ENCODE measurements around the gene SEZ6L2. TPM values are rescaled to one million over a fixed set of nuclear protein-coding genes. Genes with fewer than 3 reads are reported as not detected.

SEZ6L2 gene
- total and polyA plus RNA-seq, 2 experiments from 2014 or later: 18.0 to 71.9 TPM

DNA sequence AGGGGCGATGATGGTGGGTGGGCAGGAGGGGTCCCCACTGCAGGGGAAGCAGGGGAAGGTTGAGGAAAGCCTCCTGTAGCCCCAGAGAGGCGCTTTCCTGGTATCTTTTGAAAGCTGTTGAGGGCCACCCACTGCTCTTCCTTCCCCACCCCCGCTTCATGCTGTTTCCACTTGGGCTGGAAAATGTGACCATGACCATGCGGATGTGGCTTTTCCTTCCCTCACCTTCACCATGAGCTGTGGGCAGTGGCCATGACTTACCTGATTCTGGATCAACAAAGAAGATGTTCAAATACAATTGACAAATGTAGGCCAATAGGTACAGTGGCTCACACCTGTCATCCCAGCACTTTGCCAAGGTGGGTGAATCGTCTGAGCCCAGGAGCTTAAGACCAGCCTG is 65.3 kb downstream of the SEZ6L2 start:
- no peaks in the 10 kb centered on the region; the same call in 2 of the 3 replicates for H3K4me1 Mint-ChIP-seq
- Histone ChIP-seq H3K9me2 (ENCODE audit: insufficient read depth) (no peaks in the 10 kb centered on the region), H3K27ac (ENCODE audit: low read depth) (no peak overlapping the region), H3K36me3 (ENCODE audit: insufficient read depth) (no peaks in the 10 kb centered on the region), H3K4me2 (no peak overlapping the region), H3K79me2 (replicated peaks; ENCODE audit: insufficient read depth) (no peaks in the 10 kb centered on the region), H3F3A (replicated peaks; ENCODE audit: low read depth) (no peaks in the 10 kb centered on the region), H4K20me1 (replicated peaks; ENCODE audit: insufficient read depth) (no peaks in the 10 kb centered on the region), H3K4me3 (no peak overlapping the region), H3K27me3 (ENCODE audit: insufficient read depth) (no peaks in the 10 kb centered on the region), H3K4me1 (ENCODE audit: insufficient read depth) (no peaks in the 10 kb centered on the region), H2AFZ (no peak overlapping the region)
- TF ChIP-seq ZNF462 (CRISPR knock-in tag; IDR thresholded peaks at IDR 0.05): no peak
- TF ChIP-seq POLR2AphosphoS5 (IDR thresholded peaks at IDR 0.05; ENCODE audit: low read depth): no peak
- TF ChIP-seq EZH2phosphoT487 (IDR thresholded peaks at IDR 0.05; ENCODE audit: unreplicated experiment): no peak
- TF ChIP-seq, protein P1, sequence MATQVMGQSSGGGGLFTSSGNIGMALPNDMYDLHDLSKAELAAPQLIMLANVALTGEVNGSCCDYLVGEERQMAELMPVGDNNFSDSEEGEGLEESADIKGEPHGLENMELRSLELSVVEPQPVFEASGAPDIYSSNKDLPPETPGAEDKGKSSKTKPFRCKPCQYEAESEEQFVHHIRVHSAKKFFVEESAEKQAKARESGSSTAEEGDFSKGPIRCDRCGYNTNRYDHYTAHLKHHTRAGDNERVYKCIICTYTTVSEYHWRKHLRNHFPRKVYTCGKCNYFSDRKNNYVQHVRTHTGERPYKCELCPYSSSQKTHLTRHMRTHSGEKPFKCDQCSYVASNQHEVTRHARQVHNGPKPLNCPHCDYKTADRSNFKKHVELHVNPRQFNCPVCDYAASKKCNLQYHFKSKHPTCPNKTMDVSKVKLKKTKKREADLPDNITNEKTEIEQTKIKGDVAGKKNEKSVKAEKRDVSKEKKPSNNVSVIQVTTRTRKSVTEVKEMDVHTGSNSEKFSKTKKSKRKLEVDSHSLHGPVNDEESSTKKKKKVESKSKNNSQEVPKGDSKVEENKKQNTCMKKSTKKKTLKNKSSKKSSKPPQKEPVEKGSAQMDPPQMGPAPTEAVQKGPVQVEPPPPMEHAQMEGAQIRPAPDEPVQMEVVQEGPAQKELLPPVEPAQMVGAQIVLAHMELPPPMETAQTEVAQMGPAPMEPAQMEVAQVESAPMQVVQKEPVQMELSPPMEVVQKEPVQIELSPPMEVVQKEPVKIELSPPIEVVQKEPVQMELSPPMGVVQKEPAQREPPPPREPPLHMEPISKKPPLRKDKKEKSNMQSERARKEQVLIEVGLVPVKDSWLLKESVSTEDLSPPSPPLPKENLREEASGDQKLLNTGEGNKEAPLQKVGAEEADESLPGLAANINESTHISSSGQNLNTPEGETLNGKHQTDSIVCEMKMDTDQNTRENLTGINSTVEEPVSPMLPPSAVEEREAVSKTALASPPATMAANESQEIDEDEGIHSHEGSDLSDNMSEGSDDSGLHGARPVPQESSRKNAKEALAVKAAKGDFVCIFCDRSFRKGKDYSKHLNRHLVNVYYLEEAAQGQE (IDR thresholded peaks at IDR 0.05; ENCODE audit: unreplicated experiment): no peak
- no peak for TF ChIP-seq STAT1 (IDR thresholded peaks at IDR 0.05; ENCODE audit: unreplicated experiment)
- TF ChIP-seq, protein P2, sequence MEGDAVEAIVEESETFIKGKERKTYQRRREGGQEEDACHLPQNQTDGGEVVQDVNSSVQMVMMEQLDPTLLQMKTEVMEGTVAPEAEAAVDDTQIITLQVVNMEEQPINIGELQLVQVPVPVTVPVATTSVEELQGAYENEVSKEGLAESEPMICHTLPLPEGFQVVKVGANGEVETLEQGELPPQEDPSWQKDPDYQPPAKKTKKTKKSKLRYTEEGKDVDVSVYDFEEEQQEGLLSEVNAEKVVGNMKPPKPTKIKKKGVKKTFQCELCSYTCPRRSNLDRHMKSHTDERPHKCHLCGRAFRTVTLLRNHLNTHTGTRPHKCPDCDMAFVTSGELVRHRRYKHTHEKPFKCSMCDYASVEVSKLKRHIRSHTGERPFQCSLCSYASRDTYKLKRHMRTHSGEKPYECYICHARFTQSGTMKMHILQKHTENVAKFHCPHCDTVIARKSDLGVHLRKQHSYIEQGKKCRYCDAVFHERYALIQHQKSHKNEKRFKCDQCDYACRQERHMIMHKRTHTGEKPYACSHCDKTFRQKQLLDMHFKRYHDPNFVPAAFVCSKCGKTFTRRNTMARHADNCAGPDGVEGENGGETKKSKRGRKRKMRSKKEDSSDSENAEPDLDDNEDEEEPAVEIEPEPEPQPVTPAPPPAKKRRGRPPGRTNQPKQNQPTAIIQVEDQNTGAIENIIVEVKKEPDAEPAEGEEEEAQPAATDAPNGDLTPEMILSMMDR (conservative IDR thresholded peaks at IDR 0.05; ENCODE audit: low read depth in 2 of 2): no peak
- TF ChIP-seq ETS1 (IDR thresholded peaks at IDR 0.05): no peak
- no peak for TF ChIP-seq CREB1 (CRISPR knock-in tag; IDR thresholded peaks at IDR 0.05; ENCODE audit: low read depth)
- no peak for TF ChIP-seq NANOG (IDR thresholded peaks at IDR 0.05; ENCODE audit: borderline replicate concordance)
- no peak for TF ChIP-seq ZNF114 (CRISPR knock-in tag; IDR thresholded peaks at IDR 0.05)
- no peak for TF ChIP-seq EZH2 (IDR thresholded peaks at IDR 0.05; ENCODE audit: low read depth, unreplicated experiment)
- TF ChIP-seq JUNB (IDR thresholded peaks at IDR 0.05; ENCODE audit: unreplicated experiment): no peak
- no peaks in the 10 kb centered on the region for H3K36me3 Mint-ChIP-seq (ENCODE audit: low read depth)
- no peak overlapping the region for H3K4me3 Mint-ChIP-seq
- ATAC-seq: no peak
- no peak overlapping the region for H3K27ac Mint-ChIP-seq
- peaks cover 2% of the 10 kb centered on the region for H3K27me3 Mint-ChIP-seq (ENCODE audit: insufficient read depth, low read depth, poor library complexity)
- no peak for DNase-seq (ENCODE audit: low spot score)
- no peaks in the 10 kb centered on the region for H3K9me3 Mint-ChIP-seq

All from GM23338 (cell line).